ENCODE data around the gene ARHGEF17.

Gene ARHGEF17

GRCh38 chr11:73363147-73363546, 55.1 kb downstream of the ARHGEF17 start:
- POLR2A ChIA-PET: no interaction called here

GRCh38 chr11:73365352-73366264, 57.5 kb downstream of the ARHGEF17 start:
- POLR2A ChIA-PET: no interaction called here
- Histone ChIP-seq H3K9me3 (ENCODE audit: control insufficient read depth, insufficient read depth, low read depth, low read length) (no peaks in the 10 kb centered on the region), H3K4me1 (ENCODE audit: control insufficient read depth, insufficient read depth, low read length) (no peaks in the 10 kb centered on the region), H3K36me3 (ENCODE audit: control insufficient read depth in 2 of 2, insufficient read depth in 1 of 2, low read length in 2 of 2) (peaks cover 0 to 45% of the 10 kb centered on the region in 2 experiments; a peak in 1 of 3 replicates), H3K4me3 (ENCODE audit: low read depth, low read length) (no peak overlapping the region), H3K27ac (ENCODE audit: extremely low read depth, low read depth, low read length) (no peak overlapping the region)
- CTCF ChIA-PET: interaction anchor here (0.7 to 7.2 kb wide), 6 partner anchors 9 to 270 kb away, joined by 3 to 50 read pairs (median 4); no protein-coding TSS in a partner anchor
- TF ChIP-seq ZNF76 (tag by site-specific recombination; IDR thresholded peaks at IDR 0.05; ENCODE audit: borderline replicate concordance, low read depth) (no peak), ZFP37 (tag by site-specific recombination; IDR thresholded peaks at IDR 0.05) (no peak), ZNF513 (tag by site-specific recombination; IDR thresholded peaks at IDR 0.05) (no peak), ZNF544 (tag by site-specific recombination; IDR thresholded peaks at IDR 0.05) (no peak), SP2 (tag by site-specific recombination; IDR thresholded peaks at IDR 0.05) (no peak), SCRT1 (tag by site-specific recombination; IDR thresholded peaks at IDR 0.05; ENCODE audit: borderline replicate concordance) (no peak), HOXD13 (CRISPR knock-in tag; IDR thresholded peaks at IDR 0.05; ENCODE audit: borderline replicate concordance) (no peak), ZNF366 (tag by site-specific recombination; conservative IDR thresholded peaks at IDR 0.05) (no peak), ZNF529 (tag by site-specific recombination; IDR thresholded peaks at IDR 0.05; ENCODE audit: insufficient replicate concordance) (no peak)

More at GRCh38 chr11:73363147-73363546, 55.1 kb downstream of the ARHGEF17 start:
- no peaks in the 10 kb centered on the region for H3K9me3 ChIP-seq (ENCODE audit: control insufficient read depth, insufficient read depth, low read depth, low read length)
- H3K4me3 ChIP-seq (ENCODE audit: low read depth, low read length): no peak overlapping the region
- H3K36me3 ChIP-seq (ENCODE audit: control insufficient read depth in 2 of 2, insufficient read depth in 1 of 2, low read length in 2 of 2): peaks cover 0 to 62% of the 10 kb centered on the region in 2 experiments; a peak in 1 of 3 replicates
- H3K4me1 ChIP-seq (ENCODE audit: control insufficient read depth, insufficient read depth, low read length): no peaks in the 10 kb centered on the region
- TF ChIP-seq ZNF398 (tag by site-specific recombination; IDR thresholded peaks at IDR 0.05): no peak
- TF ChIP-seq ZNF513 (tag by site-specific recombination; IDR thresholded peaks at IDR 0.05): no peak
- no peak for TF ChIP-seq ZNF473 (tag by site-specific recombination; IDR thresholded peaks at IDR 0.05)
- TF ChIP-seq ZNF146 (tag by site-specific recombination; IDR thresholded peaks at IDR 0.05): no peak
- no peak for TF ChIP-seq ZNF184 (tag by site-specific recombination; IDR thresholded peaks at IDR 0.05)
- TF ChIP-seq ZSCAN23 (tag by site-specific recombination; IDR thresholded peaks at IDR 0.05): no peak
- no peak for TF ChIP-seq ZNF16 (tag by site-specific recombination; IDR thresholded peaks at IDR 0.05; ENCODE audit: low read depth)
- no peak for TF ChIP-seq ZNF677 (tag by site-specific recombination; IDR thresholded peaks at IDR 0.05)
- CTCF ChIA-PET: interaction anchor here (0.9 to 7.2 kb wide), 2 partner anchors 12 to 638 kb away, joined by 3 to 50 read pairs; no protein-coding TSS in a partner anchor
- no peak overlapping the region for H3K27ac ChIP-seq (ENCODE audit: extremely low read depth, low read depth, low read length)
